GM18502 (cell line): Measurements from ENCODE around the gene CELF3.

Source experiments
- ATAC-seq: cut with Tn5 transposase; IDR thresholded peaks from one replicate; pipeline ENCODE4 v1.9.1; 2021; ENCODE audit warnings: mild to moderate bottlenecking; ENCODE audit not compliant: unreplicated experiment, poor library complexity

The CELF3 gene

GRCh38 chr1:151721788-151722510, 5.3 kb upstream of the CELF3 start:
- no peak for ATAC-seq

GRCh38 chr1:151720974-151721787, 4.6 kb upstream of the CELF3 start, which contains the start of gene RIIAD1:
Gene RIIAD1, plus strand, starts transcription at chr1:151721522. Its CDS starts 15 bp downstream, at chr1:151721537.
- peak; percentile 71 for ATAC-seq

- no peak for ATAC-seq
Observed at GRCh38 chr1:151720554-151720953, 4.0 kb upstream of the CELF3 start.

- ATAC-seq, result no peak
Observed at GRCh38 chr1:151720125-151720524, 3.5 kb upstream of the CELF3 start.

GRCh38 chr1:151718666-151719065, 2.1 kb upstream of the CELF3 start:
- ATAC-seq, result no peak

- no peak for ATAC-seq
Observed at GRCh38 chr1:151718011-151718431, 1.4 kb upstream of the CELF3 start.

- no peak for ATAC-seq
Observed at GRCh38 chr1:151716405-151716762, 219 bp downstream of the CELF3 start.

GRCh38 chr1:151715726-151716404, 738 bp downstream of the CELF3 start:
- no peak for ATAC-seq

GRCh38 chr1:151714820-151715725, 1.5 kb downstream of the CELF3 start:
- ATAC-seq, result no peak

GRCh38 chr1:151713874-151714273, 2.7 kb downstream of the CELF3 start:
- ATAC-seq, result no peak

GRCh38 chr1:151713044-151713443, 3.6 kb downstream of the CELF3 start:
- ATAC-seq, result no peak

GRCh38 chr1:151711951-151712350, 4.7 kb downstream of the CELF3 start:
- ATAC-seq, result no peak

- no peak for ATAC-seq
Observed at GRCh38 chr1:151711044-151711800, 5.4 kb downstream of the CELF3 start.

- no peak for ATAC-seq
Observed at GRCh38 chr1:151710187-151710840, 6.3 kb downstream of the CELF3 start.

GRCh38 chr1:151708891-151709290, 7.7 kb downstream of the CELF3 start:
- no peak for ATAC-seq

GRCh38 chr1:151707541-151708065, 9.0 kb downstream of the CELF3 start:
- ATAC-seq, result no peak

- ATAC-seq, result no peak
Observed at GRCh38 chr1:151706464-151707415, 9.9 kb downstream of the CELF3 start.
